Keratinocyte (primary cell): ENCODE measurements around the gene CHST14. TPM values are rescaled to one million over a fixed set of nuclear protein-coding genes. Genes with fewer than 3 reads are reported as not detected.

Experiments
- DNase-seq: peaks from one replicate; pipeline ENCODE4 v3.0.0-alpha.2; 2011; ENCODE audit warnings: low read depth, missing footprints, low spot score
- FAIRE-seq: peaks from 2 replicates; lab custom pipeline; 2011; peaks lifted over from hg19 to GRCh38; lab: Jason Lieb, UNC
- H2AFZ ChIP-seq: 2 replicates; pipeline ENCODE4 v1.6.0; 2012; ENCODE audit warnings: low read length, control low read depth, inconsistent platforms; ENCODE audit not compliant: control insufficient read depth
- H3K27ac ChIP-seq: 2 replicates; pipeline ENCODE4 v1.5.1; 2011; ENCODE audit warnings: low read length; ENCODE audit not compliant: control insufficient read depth, insufficient read depth
- H3K27me3 ChIP-seq: 3 replicates; pipeline ENCODE4 v1.6.0; 2011; ENCODE audit warnings: low read length; ENCODE audit not compliant: control insufficient read depth, insufficient read depth; ENCODE audit errors: extremely low read depth
- H3K36me3 ChIP-seq, 2 experiments: 2 replicates in 1 of 2; 3 replicates in 1 of 2; pipeline ENCODE4 v1.5.1; 2011; ENCODE audit warnings: low read length in 2 of 2, mild to moderate bottlenecking in 1 of 2; ENCODE audit not compliant: control insufficient read depth in 2 of 2, insufficient read depth in 2 of 2; ENCODE audit errors: extremely low read depth in 1 of 2
- H3K4me1 ChIP-seq: 3 replicates; pipeline ENCODE4 v1.5.1; 2011; ENCODE audit warnings: low read length; ENCODE audit not compliant: control insufficient read depth, insufficient read depth; ENCODE audit errors: extremely low read depth
- H3K4me2 ChIP-seq: 3 replicates; pipeline ENCODE4 v1.6.0; 2011; ENCODE audit warnings: low read depth, low read length; ENCODE audit not compliant: control insufficient read depth, insufficient read depth; ENCODE audit errors: extremely low read depth
- H3K4me3 ChIP-seq, 3 experiments: fragments of 200-600 bp in 1 of 3; sonication (generic) in 1 of 3; 2 replicates in 2 of 3; 3 replicates in 1 of 3; pipeline ENCODE4 v1.5.1; 2011 to 2016; ENCODE audit warnings: low read length in 3 of 3, mild to moderate bottlenecking in 3 of 3, control low read depth in 2 of 3, inconsistent platforms in 1 of 3, low read depth in 1 of 3, mixed read lengths in 1 of 3, mixed run types in 1 of 3, moderate library complexity in 1 of 3; ENCODE audit not compliant: control insufficient read depth in 2 of 3, insufficient read depth in 2 of 3; ENCODE audit errors: extremely low read depth in 1 of 3
- H3K79me2 ChIP-seq: 2 replicates; pipeline ENCODE4 v1.6.0; 2012; ENCODE audit warnings: low read length; ENCODE audit not compliant: control insufficient read depth, insufficient read depth
- H3K9ac ChIP-seq: 3 replicates; pipeline ENCODE4 v1.6.0; 2011; ENCODE audit warnings: low read length; ENCODE audit not compliant: control insufficient read depth, insufficient read depth; ENCODE audit errors: extremely low read depth
- H3K9me1 ChIP-seq: 3 replicates; pipeline ENCODE4 v1.6.0; 2011; ENCODE audit warnings: low read length; ENCODE audit not compliant: control insufficient read depth, insufficient read depth; ENCODE audit errors: extremely low read depth
- H3K9me3 ChIP-seq: 2 replicates; pipeline ENCODE4 v1.5.1; 2012; ENCODE audit warnings: low read depth, low read length; ENCODE audit not compliant: control insufficient read depth
- H4K20me1 ChIP-seq: 3 replicates; pipeline ENCODE4 v1.6.0; 2011; ENCODE audit warnings: low read length; ENCODE audit not compliant: control insufficient read depth, insufficient read depth; ENCODE audit errors: extremely low read depth
- CTCF ChIP-seq, 3 experiments: IDR thresholded peaks in 1 of 3; conservative IDR thresholded peaks in 1 of 3; optimal IDR thresholded peaks in 1 of 3; 2 replicates in 2 of 3; 3 replicates in 1 of 3; pipeline versions ENCODE3 to v1.5.1; 2011; ENCODE audit warnings: low read length in 3 of 3, mild to moderate bottlenecking in 3 of 3, moderate library complexity in 2 of 3, control low read depth in 1 of 3, inconsistent platforms in 1 of 3; ENCODE audit not compliant: insufficient read depth in 2 of 3; ENCODE audit errors: extremely low read depth in 1 of 3
- EZH2 ChIP-seq: IDR thresholded peaks from one replicate; pipeline ENCODE4 v1.6.1; 2012; ENCODE audit warnings: inconsistent platforms, mild to moderate bottlenecking, low read length, moderate library complexity
- dilution Hi-C: fragments of 300-500 bp; cut with MboI; formaldehyde crosslinking; loops from one replicate; pipeline ENCODE4 v1.7.0; 2020; ENCODE audit warnings: low sequenced_read_pairs; ENCODE audit not compliant: extremely low pct_ligation_motif_present
- polyA plus RNA-seq, 5 experiments: library from polyadenylated mRNA; depleted of rRNA in 3 of 5; stranded (reverse) in 3 of 5; stranded (forward) in 1 of 5; unstranded in 1 of 5; fragments of >200 nt; gene quantifications; 1 replicate in 1 of 5; 2 replicates in 3 of 5; 3 replicates in 1 of 5; pipeline versions ENCODE4 v1.2.1 to v1.2.3, GENCODE V29; 2011 to 2012; ENCODE audit warnings: missing spikeins in 2 of 5, low read depth in 1 of 5, low replicate concordance in 1 of 5

The CHST14 gene
- polyA plus RNA-seq, 1 donor (not counting 4 experiments of a cell fraction or from before 2014, with no cell fraction given) = 1.5 TPM

GRCh38 chr15:40437752-40438687 is 32.8 kb upstream of the CHST14 start:
- Histone ChIP-seq H3K36me3 (no peaks in the 10 kb centered on the region), H3K79me2 (peaks cover 8% of the 10 kb centered on the region), H3K4me3 (no peak overlapping the region), H3K27me3 (peaks cover 50% of the 10 kb centered on the region), H2AFZ (no peak overlapping the region), H3K9me3 (no peaks in the 10 kb centered on the region), H3K4me2 (no peak overlapping the region), H3K4me1 (peaks cover 26% of the 10 kb centered on the region), H3K9me1 (no peaks in the 10 kb centered on the region), H3K27ac (no peak overlapping the region), H4K20me1 (peaks cover 2% of the 10 kb centered on the region), H3K9ac (no peak overlapping the region)
- DNase-seq = no peak
- dilution Hi-C loops = no loop called here
- no peak for FAIRE-seq
- TF ChIP-seq CTCF (optimal IDR thresholded peaks at IDR 0.05 in 1 of 3, IDR thresholded peaks at IDR 0.05 in 1 of 3, conservative IDR thresholded peaks at IDR 0.05 in 1 of 3; ENCODE audit: extremely low read depth in 1 of 3, insufficient read depth in 2 of 3, low read length in 3 of 3) = no peak

- Histone ChIP-seq H3K4me2 (no peak overlapping the region), H3K9me1 (no peaks in the 10 kb centered on the region), H3K27me3 (peaks cover 47% of the 10 kb centered on the region), H4K20me1 (peaks cover 3% of the 10 kb centered on the region), H3K9me3 (no peaks in the 10 kb centered on the region), H3K4me3 (no peak overlapping the region), H3K27ac (no peak overlapping the region), H3K36me3 (no peaks in the 10 kb centered on the region), H3K79me2 (peaks cover 14% of the 10 kb centered on the region), H2AFZ (no peak overlapping the region), H3K9ac (no peak overlapping the region), H3K4me1 (peaks cover 26% of the 10 kb centered on the region)
- FAIRE-seq (no peak), DNase-seq (no peak)
- dilution Hi-C loops = no loop called here
- TF ChIP-seq EZH2 = no peak
- TF ChIP-seq CTCF (optimal IDR thresholded peaks at IDR 0.05 in 1 of 3, IDR thresholded peaks at IDR 0.05 in 1 of 3, conservative IDR thresholded peaks at IDR 0.05 in 1 of 3; ENCODE audit: extremely low read depth in 1 of 3, insufficient read depth in 2 of 3, low read length in 3 of 3) = no peak
Observed at GRCh38 chr15:40438712-40439111, 32.1 kb upstream of the CHST14 start.
